HG02763 (cell line): ENCODE measurements around the gene ITPR2.

Source experiments
- ATAC-seq: cut with Tn5 transposase; IDR thresholded peaks from one replicate; pipeline ENCODE4 v1.9.1; 2021; ENCODE audit warnings: mild to moderate bottlenecking, moderate library complexity; ENCODE audit not compliant: unreplicated experiment

The ITPR2 gene

DNA sequence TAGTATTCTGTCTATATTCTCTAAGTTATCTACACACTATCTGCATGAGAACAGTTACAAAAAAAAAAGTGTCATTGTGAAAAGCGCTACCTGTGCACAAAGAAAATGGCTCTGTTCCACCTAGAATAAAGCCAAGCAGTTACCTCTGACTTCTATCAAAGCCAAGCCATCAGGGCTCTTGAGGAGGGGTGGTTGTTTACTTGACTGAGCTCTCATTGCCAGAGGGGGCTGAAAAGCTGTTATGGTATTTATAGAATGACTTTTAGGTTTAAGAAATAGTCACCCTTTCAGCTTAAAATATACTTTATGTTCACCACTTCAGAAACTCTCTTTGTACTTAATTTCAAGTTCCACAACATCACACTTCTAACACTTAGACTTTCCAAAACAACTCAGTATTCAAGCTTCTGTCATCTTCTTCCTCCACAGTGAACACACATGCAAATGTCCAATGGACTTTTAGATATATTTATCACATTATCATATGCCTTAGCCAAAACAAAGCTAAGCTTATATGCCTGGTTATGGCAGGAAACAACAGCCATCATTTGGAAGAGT, 7.5 kb downstream of the ITPR2 start:
- ATAC-seq = peak; percentile 44

- ATAC-seq = no peak
Observed at GRCh38 chr12:26823390-26823789, 9.6 kb downstream of the ITPR2 start.

GRCh38 chr12:26822026-26822425, 11.0 kb downstream of the ITPR2 start:
- no peak for ATAC-seq

DNA sequence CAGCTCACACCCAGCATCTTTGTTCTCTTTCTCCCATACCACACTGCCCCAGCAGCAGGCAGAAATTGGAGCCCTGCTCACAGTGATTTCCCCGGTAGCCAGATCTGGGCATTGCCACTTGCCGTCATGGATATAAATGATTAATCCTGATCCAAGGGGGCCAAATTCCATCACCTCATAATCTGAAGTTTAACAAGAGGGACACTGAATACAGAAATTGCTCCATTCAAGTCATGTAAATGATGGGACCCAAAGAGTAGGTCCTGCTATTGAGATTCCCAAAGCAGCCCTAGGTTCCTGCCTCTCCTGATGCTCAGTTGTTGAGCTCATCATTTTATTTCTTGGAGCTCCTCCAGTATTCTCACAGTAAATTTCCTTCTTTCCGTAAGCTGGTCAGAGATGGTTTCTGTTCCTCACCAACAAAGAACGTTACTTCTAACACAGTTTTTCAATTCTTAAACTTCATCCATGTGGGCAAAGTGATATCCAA, 11.7 kb downstream of the ITPR2 start:
- ATAC-seq = no peak

- no peak for ATAC-seq
Observed at GRCh38 chr12:26818636-26819035, 14.4 kb downstream of the ITPR2 start.

- ATAC-seq = no peak
Observed at GRCh38 chr12:26818201-26818600, 14.8 kb downstream of the ITPR2 start.

GRCh38 chr12:26817183-26817591, 15.8 kb downstream of the ITPR2 start:
- peak; percentile 78 for ATAC-seq

DNA sequence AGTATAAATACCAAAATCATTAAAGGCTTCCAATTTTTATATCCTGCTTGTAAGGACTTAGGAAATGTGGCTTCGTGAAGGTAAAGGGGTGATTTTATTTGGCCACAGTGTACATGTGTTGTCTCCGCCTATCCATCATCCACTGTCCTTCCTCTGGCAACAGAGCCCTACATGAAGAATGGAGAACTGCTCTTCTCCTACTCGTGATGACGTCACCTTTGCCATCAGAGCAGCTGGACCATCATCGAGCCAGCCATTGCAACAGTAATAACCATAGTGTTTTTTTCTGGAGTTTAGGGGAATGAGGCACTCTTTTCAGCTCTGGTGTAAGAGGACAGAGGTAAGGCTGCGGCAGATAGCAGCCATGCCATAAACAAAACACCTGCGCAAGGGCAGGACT, 19.2 kb downstream of the ITPR2 start:
- no peak for ATAC-seq

- no peak for ATAC-seq
Observed at GRCh38 chr12:26810330-26810729, 22.7 kb downstream of the ITPR2 start.

GRCh38 chr12:26809611-26810285, 23.2 kb downstream of the ITPR2 start:
- no peak for ATAC-seq

GRCh38 chr12:26808766-26809476, 24.1 kb downstream of the ITPR2 start:
- ATAC-seq = no peak

- ATAC-seq = no peak
Observed at GRCh38 chr12:26807292-26807691, 25.7 kb downstream of the ITPR2 start.

DNA sequence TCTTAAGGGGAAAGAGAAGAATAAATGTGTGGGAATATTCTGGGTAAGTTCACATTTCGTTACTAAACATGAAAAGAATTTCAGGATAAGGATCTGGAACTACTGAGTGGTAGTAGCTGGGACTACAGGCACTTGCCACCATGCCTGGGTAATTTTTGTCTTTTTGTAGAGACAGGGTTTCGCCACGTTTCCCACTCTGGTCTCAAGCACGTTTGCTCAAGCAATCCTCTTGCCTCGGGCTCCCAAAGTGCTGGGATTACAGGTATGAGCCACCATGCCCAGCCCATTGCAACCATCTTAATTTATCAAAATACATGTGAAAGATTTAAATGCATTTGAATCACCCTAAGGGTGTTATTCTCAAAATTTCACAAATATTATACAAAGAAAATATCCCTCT, 26.4 kb downstream of the ITPR2 start:
- no peak for ATAC-seq

GRCh38 chr12:26805401-26805971, 27.5 kb downstream of the ITPR2 start:
- no peak for ATAC-seq

DNA sequence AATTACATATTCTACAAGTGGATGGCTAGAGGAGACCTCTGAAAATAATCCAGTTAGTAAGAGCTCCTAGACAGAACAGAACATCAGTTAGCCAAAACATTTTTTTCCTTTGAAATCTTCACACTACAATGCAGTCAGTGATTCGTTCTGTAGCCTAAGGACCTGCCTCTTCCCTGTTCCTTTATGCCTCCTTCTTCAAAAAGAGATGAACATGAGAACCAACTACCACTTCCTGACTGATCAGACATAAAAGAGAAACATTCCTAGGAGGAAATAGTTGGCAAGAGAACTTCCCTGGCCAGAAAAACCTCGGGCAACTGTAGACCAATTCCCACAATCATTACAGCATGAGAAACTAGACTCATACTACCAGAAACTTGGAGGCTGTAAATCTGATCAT, 29.4 kb downstream of the ITPR2 start:
- ATAC-seq = no peak

DNA sequence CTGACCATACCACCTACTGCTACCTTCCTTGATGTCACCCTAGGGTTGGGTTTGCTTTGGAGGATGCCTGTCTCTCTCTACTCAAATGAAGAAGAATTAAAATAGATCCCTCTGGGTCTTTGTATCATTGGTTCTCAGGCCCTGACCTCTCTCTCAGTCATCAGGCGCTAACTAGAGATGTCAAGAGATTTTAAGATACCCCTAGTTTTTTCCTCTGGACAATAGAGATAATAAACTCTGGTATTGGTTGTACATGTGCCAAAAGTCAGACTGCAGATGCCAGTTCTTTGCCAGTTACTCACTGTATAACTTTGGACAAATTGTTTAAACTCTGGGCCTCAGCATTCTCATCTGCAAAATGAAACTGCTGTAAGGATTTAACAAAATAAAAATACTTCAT, 31.5 kb downstream of the ITPR2 start:
- no peak for ATAC-seq

GRCh38 chr12:26800858-26801257, 32.1 kb downstream of the ITPR2 start:
- ATAC-seq = no peak

DNA sequence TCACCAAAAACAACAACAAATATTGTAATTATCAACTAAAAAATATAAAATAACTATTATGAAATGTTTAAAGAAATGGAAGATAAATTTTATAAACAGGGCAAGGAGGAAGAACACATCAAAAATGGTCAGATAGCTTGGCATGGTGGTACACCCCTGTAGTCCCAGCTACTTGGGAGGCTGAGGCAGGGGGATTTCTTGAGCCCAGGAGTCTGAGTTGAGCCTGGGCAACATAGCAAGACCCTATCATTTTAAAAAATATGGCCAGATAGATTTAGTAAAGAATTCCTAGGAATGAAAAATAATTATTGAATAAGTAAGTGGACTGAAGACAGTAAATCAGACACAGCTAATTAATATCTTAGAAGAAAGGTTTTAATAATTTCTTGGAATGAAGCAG, 32.6 kb downstream of the ITPR2 start:
- ATAC-seq = no peak

GRCh38 chr12:26799741-26800140, 33.3 kb downstream of the ITPR2 start:
- ATAC-seq = no peak

DNA sequence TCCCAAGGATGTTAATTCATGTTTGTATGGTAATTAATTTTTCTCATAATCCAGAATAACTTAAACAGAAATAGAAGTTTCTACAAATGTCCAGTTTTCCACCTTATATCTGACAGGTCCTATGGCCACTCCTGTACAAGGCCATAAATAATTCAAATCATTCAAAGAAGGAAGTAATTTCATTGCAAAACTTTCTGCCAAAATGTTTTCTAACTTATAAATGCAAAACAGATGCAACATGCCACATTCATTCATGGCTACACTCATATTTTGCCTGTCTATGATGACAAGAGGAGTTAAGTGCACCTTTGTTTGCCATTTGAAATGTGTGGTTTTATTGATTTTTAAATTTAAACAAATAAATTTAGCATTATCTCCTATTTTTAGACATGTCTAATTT, 34.4 kb downstream of the ITPR2 start:
- ATAC-seq = no peak

DNA sequence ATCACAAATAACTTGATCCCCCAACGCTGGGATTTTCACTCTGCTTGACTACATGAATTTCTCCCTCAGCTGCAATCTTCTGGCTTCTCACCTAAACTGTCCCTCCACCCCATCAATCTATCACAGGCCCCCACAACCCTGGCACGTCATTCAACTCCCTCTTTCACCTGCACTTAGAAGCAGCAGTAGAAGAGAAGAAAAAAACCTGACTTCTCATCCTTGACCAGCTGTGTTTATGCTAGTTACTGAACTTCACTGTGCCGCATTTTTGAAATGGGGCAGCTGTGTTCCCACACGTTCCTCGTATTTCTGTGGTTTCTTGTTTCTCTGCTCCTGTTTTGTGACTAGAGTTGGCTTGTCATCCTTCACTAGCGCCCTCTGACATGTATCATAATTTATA, 35.0 kb downstream of the ITPR2 start:
- peak; percentile 50 for ATAC-seq

- no peak for ATAC-seq
Observed at GRCh38 chr12:26795910-26796309, 37.1 kb downstream of the ITPR2 start.
